ENCODE measurements around the gene MGAT4B.

- TF ChIP-seq RARB (CRISPR knock-in tag; IDR thresholded peaks at IDR 0.05) = no peak
- no peak for TF ChIP-seq TCF4 (CRISPR knock-in tag; IDR thresholded peaks at IDR 0.05; ENCODE audit: borderline replicate concordance)
- TF ChIP-seq ZFP3 (CRISPR knock-in tag; IDR thresholded peaks at IDR 0.05) = no peak
- TF ChIP-seq SNAI2 (CRISPR knock-in tag; IDR thresholded peaks at IDR 0.05) = no peak
- TF ChIP-seq OSR1 (CRISPR knock-in tag; IDR thresholded peaks at IDR 0.05) = no peak
Observed at GRCh38 chr5:179840766-179841165, 34.1 kb upstream of the MGAT4B start.

Measured in SK-N-SH treated with all-trans-retinoic acid at 6 μM for 48 hours (cell line).